ELR (cell line): ENCODE results near the gene PDCD6IP.
"Not testable (repeated sequence)": the region's sequence is repeated elsewhere in the genome, so short reads cannot be mapped to it uniquely, and the experiment has no call there.

ENCODE experiments used
- DNase-seq: peaks from one replicate; pipeline ENCODE4 v3.0.0-alpha.2; 2015; ENCODE audit warnings: low read depth

Gene PDCD6IP

GRCh38 chr3:33850599-33850998 lies 52.2 kb downstream of the PDCD6IP start:
- not testable (repeated sequence) for DNase-seq

GRCh38 chr3:33855407-33855806 lies 57.0 kb downstream of the PDCD6IP start:
- DNase-seq, result peak; percentile 57

- DNase-seq, result peak; percentile 70
Observed at GRCh38 chr3:33855884-33856546, 57.6 kb downstream of the PDCD6IP start.

- DNase-seq, result not testable (repeated sequence)
Observed at GRCh38 chr3:33857701-33858100, 59.3 kb downstream of the PDCD6IP start.

- peak; percentile 12 for DNase-seq
Observed at GRCh38 chr3:33858131-33858530, 59.7 kb downstream of the PDCD6IP start.

GRCh38 chr3:33860373-33861050 lies 62.1 kb downstream of the PDCD6IP start:
- DNase-seq, result no peak

GRCh38 chr3:33865133-33865532 lies 66.7 kb downstream of the PDCD6IP start:
- DNase-seq, result no peak

- no peak for DNase-seq
Observed at GRCh38 chr3:33868309-33868708, 69.9 kb downstream of the PDCD6IP start.

GRCh38 chr3:33869977-33870376 lies 71.5 kb downstream of the PDCD6IP start:
- DNase-seq, result no peak

- DNase-seq, result no peak
Observed at GRCh38 chr3:33874815-33875214, 76.4 kb downstream of the PDCD6IP start.

- DNase-seq, result no peak
Observed at GRCh38 chr3:33875680-33876079, 77.2 kb downstream of the PDCD6IP start.

GRCh38 chr3:33877187-33877586 lies 78.8 kb downstream of the PDCD6IP start:
- no peak for DNase-seq

- no peak for DNase-seq
Observed at GRCh38 chr3:33879540-33879939, 81.1 kb downstream of the PDCD6IP start.

GRCh38 chr3:33881156-33882064 lies 83.0 kb downstream of the PDCD6IP start:
- no peak for DNase-seq

- no peak for DNase-seq
Observed at GRCh38 chr3:33882296-33882695, 83.9 kb downstream of the PDCD6IP start.

- DNase-seq, result peak; percentile 67
Observed at GRCh38 chr3:33883538-33883950, 85.1 kb downstream of the PDCD6IP start.

- peak; percentile 57 for DNase-seq
Observed at GRCh38 chr3:33883951-33884561, 85.6 kb downstream of the PDCD6IP start.

GRCh38 chr3:33884701-33885100 lies 86.3 kb downstream of the PDCD6IP start:
- DNase-seq, result no peak

GRCh38 chr3:33885496-33885895 lies 87.1 kb downstream of the PDCD6IP start:
- no peak for DNase-seq

- DNase-seq, result no peak
Observed at GRCh38 chr3:33886015-33886414, 87.6 kb downstream of the PDCD6IP start.

- no peak for DNase-seq
Observed at GRCh38 chr3:33887478-33887877, 89.0 kb downstream of the PDCD6IP start.

- no peak for DNase-seq
Observed at GRCh38 chr3:33889394-33890039, 91.1 kb downstream of the PDCD6IP start.
